OCI-LY3 (cell line): Measurements from ENCODE around the gene DNAJC17.

ENCODE experiments used
- CTCF ChIP-seq: fragments of 200-600, 300-600 bp; sonication (generic); IDR thresholded peaks from 2 replicates; pipeline ENCODE4 v1.5.1; 2014; ENCODE audit warnings: antibody characterized with exemption, low read length, low read depth
- EZH2phosphoT487 ChIP-seq: fragments of 200-600 bp; shearing (Covaris generic); IDR thresholded peaks from 2 replicates; pipeline ENCODE4 v1.6.1; 2018; ENCODE audit warnings: antibody characterized with exemption, mixed run types, low read depth

- TF ChIP-seq CTCF (no peak), EZH2phosphoT487 (no peak)
Measured at GRCh38 chr15:40854161-40854560, 46.9 kb upstream of the DNAJC17 start.
